Heart left ventricle (tissue), 13 donors: ENCODE results near the gene TUBGCP5.
"Not testable (repeated sequence)": the region's sequence is repeated elsewhere in the genome, so short reads cannot be mapped to it uniquely, and the experiment has no call there.

Source experiments
- CTCF ChIP-seq, 12 donors: fragments of 200-600 bp; sonication (generic) in 4 of 12; IDR thresholded peaks; one replicate each; pipeline versions ENCODE4 v1.5.0 to v1.8.0; 2018 to 2022; ENCODE audit warnings: antibody characterized with exemption in 12 of 12, mild to moderate bottlenecking in 5 of 12
- POLR2A ChIP-seq, 2 donors: fragments of 450-650 bp; IDR thresholded peaks; one replicate each; pipeline ENCODE4 v1.6.1; 2017; ENCODE audit warnings: antibody characterized with exemption in 2 of 2, mild to moderate bottlenecking in 2 of 2, moderate library complexity in 2 of 2
- donor health status: ischemic (EF 13 %, LVEDD 7.1; RV severe dilation, severe dysfunction).
- donor health status: DM: no; HTN: yes; CAD: no.
- donor health status: DM: no; HTN: no; CAD: no.
- donor health status: ischemic (EF 25% LVEDD 6.9; RV normal size, moderate dysfunction).
- donor health status: ischemic (EF 25% LVEDD 5.7; RV mildly dilated, moderate dysfunction).
- donor health status: ischemic (EF 35%, LVEDD 5.7; RV mildly dilated, moderate dysfunction).
- donor health status: nonischemic (EF 11% LVEDD 7.7; RV severe dilation, severe dysfunction).
- donor health status: DM: yes; HTN: yes; CAD: no.
- donor health status: PGD.
- donor health status: ischemic (EF 29% LVEDD 5.4; RV normal size, mild dysfunction).
- donor health status: nonischemic (EF 23%, LVEDD 6.1; RV moderate dilation, normal function).

GRCh38 chr15:23043987-23044386, 4.6 kb upstream of the TUBGCP5 start:
- TF ChIP-seq POLR2A, CTCF (IDR thresholded peaks at IDR 0.05): not testable (repeated sequence)
